Endodermal cell (in vitro differentiated cells): Measurements from ENCODE around the gene CAPN9. TPM values are rescaled to one million over a fixed set of nuclear protein-coding genes. Genes with fewer than 3 reads are reported as not detected.
A peak's percentile ranks its signal among the peaks of the same experiment; 100 is the strongest.

Experiments
- DNase-seq: peaks from one replicate; pipeline ENCODE4 v3.0.0-alpha.2; 2017
- H3K27ac ChIP-seq: 2 replicates; pipeline ENCODE4 v1.5.1; 2013; ENCODE audit warnings: mild to moderate bottlenecking, low read depth, low read length, moderate library complexity
- H3K27me3 ChIP-seq: 2 replicates; pipeline ENCODE4 v1.6.1; 2013; ENCODE audit warnings: mild to moderate bottlenecking, low read length, moderate library complexity; ENCODE audit not compliant: insufficient read depth, control insufficient read depth, poor library complexity, severe bottlenecking
- H3K36me3 ChIP-seq: 2 replicates; pipeline ENCODE4 v1.7.0; 2013; ENCODE audit warnings: mild to moderate bottlenecking, low read length, moderate library complexity; ENCODE audit not compliant: control insufficient read depth, insufficient read depth
- H3K4me1 ChIP-seq: one replicate; pipeline ENCODE4 v1.7.0; 2013; ENCODE audit warnings: low read length; ENCODE audit not compliant: control insufficient read depth, insufficient read depth
- H3K4me3 ChIP-seq: 2 replicates; pipeline ENCODE4 v1.5.1; 2013; ENCODE audit warnings: mild to moderate bottlenecking, low read length, moderate library complexity
- H3K9ac ChIP-seq: 2 replicates; pipeline ENCODE4 v1.6.1; 2013; ENCODE audit warnings: mild to moderate bottlenecking, low read length, moderate library complexity; ENCODE audit not compliant: poor library complexity, severe bottlenecking; ENCODE audit errors: extremely low read depth
- H3K9me3 ChIP-seq: 2 replicates; pipeline ENCODE4 v1.6.1; 2013; ENCODE audit warnings: mild to moderate bottlenecking, low read length, moderate library complexity; ENCODE audit not compliant: control insufficient read depth
- H3K27ac Mint-ChIP-seq: 2 replicates; pipeline ENCODE4 v1.8.0; 2020; ENCODE audit warnings: mixed read lengths
- H3K27me3 Mint-ChIP-seq: 2 replicates; pipeline ENCODE4 v1.8.0; 2021; ENCODE audit warnings: mild to moderate bottlenecking, mixed read lengths; ENCODE audit not compliant: insufficient read depth
- H3K36me3 Mint-ChIP-seq: 2 replicates; pipeline ENCODE4 v1.8.0; 2020; ENCODE audit warnings: low read depth, mixed read lengths
- H3K4me1 Mint-ChIP-seq: 2 replicates; pipeline ENCODE4 v1.8.0; 2020; ENCODE audit warnings: mixed read lengths
- H3K4me3 Mint-ChIP-seq: 2 replicates; pipeline ENCODE4 v1.8.0; 2020; ENCODE audit warnings: mild to moderate bottlenecking, moderate library complexity, mixed read lengths
- H3K9me3 Mint-ChIP-seq: 2 replicates; pipeline ENCODE4 v1.8.0; 2020; ENCODE audit warnings: mild to moderate bottlenecking, mixed read lengths
- WGBS, 2 experiments: methylation state at CpG; one replicate each; pipeline versions ENCODE4 v1.1.5 to v1.1.7; 2013; ENCODE audit warnings: missing lambda C conversion rate in 2 of 2, mixed read lengths in 1 of 2; ENCODE audit not compliant: insufficient coverage in 1 of 2, insufficient read length in 1 of 2; 5-methylcytosine and 5-hydroxymethylcytosine counted together
- total RNA-seq, 2 donors: library from RNA; stranded (reverse); fragmentation: NEBNext Ultra II Directional in 1 of 2; extraction: Animal tissue kit (Norgen Biotek cat#: 25700) in 1 of 2; gene quantifications; 2 replicates in 1 of 2; 3 replicates in 1 of 2; pipeline ENCODE4 v1.2.1, GENCODE V29; 2021
- TF ChIP-seq, protein P1 (sequence below): fragments of 200-600 bp; sonication (generic); conservative IDR thresholded peaks from 2 replicates; pipeline ENCODE4 v1.5.0; 2021; ENCODE audit warnings: antibody characterized with exemption, mild to moderate bottlenecking

CAPN9 gene
- total RNA-seq, 2 donors from 2014 or later = 1.1 TPM

DNA sequence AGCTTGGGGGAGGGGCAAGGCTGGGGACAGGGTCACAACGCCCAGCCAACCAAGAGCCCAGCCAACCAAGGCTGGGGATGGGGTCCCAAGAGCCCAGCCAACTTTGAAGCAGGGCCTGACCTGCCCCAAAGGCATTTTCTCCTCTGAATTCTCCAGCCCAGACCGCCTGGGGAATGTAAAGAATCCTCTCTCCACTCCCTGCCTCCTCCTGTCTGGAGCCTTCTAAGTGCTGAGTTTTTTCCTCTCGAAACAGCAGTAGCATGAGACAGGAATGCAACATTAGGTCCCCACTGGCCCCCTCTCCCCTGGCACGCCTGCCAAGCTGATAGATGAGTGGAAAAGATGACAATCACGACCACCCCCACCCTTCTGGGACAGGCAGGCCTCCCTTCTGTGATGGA lies 104.1 kb downstream of the CAPN9 start:
- H3K27me3 Mint-ChIP-seq = no peaks in the 10 kb centered on the region
- peak; percentile 82 for DNase-seq
- TF ChIP-seq, protein P1, sequence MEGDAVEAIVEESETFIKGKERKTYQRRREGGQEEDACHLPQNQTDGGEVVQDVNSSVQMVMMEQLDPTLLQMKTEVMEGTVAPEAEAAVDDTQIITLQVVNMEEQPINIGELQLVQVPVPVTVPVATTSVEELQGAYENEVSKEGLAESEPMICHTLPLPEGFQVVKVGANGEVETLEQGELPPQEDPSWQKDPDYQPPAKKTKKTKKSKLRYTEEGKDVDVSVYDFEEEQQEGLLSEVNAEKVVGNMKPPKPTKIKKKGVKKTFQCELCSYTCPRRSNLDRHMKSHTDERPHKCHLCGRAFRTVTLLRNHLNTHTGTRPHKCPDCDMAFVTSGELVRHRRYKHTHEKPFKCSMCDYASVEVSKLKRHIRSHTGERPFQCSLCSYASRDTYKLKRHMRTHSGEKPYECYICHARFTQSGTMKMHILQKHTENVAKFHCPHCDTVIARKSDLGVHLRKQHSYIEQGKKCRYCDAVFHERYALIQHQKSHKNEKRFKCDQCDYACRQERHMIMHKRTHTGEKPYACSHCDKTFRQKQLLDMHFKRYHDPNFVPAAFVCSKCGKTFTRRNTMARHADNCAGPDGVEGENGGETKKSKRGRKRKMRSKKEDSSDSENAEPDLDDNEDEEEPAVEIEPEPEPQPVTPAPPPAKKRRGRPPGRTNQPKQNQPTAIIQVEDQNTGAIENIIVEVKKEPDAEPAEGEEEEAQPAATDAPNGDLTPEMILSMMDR = no peak
- Histone ChIP-seq H3K4me3 (no peak overlapping the region), H3K27me3 (no peaks in the 10 kb centered on the region), H3K27ac (peak overlapping the region; percentile 82), H3K9me3 (peaks cover 9% of the 10 kb centered on the region), H3K4me1 (peaks cover 3% of the 10 kb centered on the region), H3K9ac (no peak overlapping the region), H3K36me3 (peaks cover 37% of the 10 kb centered on the region)
- peak overlapping the region; percentile 74 for H3K27ac Mint-ChIP-seq
- WGBS, 2 experiments = 40 to 64% methylated on average over 1 to 5 of the region's 5 CpGs
- H3K4me3 Mint-ChIP-seq = no peak overlapping the region
- H3K4me1 Mint-ChIP-seq = peaks cover 36% of the 10 kb centered on the region
- peaks cover 42% of the 10 kb centered on the region for H3K36me3 Mint-ChIP-seq
- peaks cover 4% of the 10 kb centered on the region for H3K9me3 Mint-ChIP-seq

Other genes starting within 250 kb of the CAPN9 start
- 10 to 100 TPM; 26.1 to 29.7 TPM for gene COG2, start 104.9 kb upstream of the CAPN9 start, total RNA-seq
- gene AGT, start 33.3 kb upstream of the CAPN9 start, total RNA-seq = not detected
- gene C1orf198, start 121.1 kb downstream of the CAPN9 start, total RNA-seq = 10 to 100 TPM; 37.5 to 44.8 TPM
- gene TTC13, start 231.5 kb downstream of the CAPN9 start, total RNA-seq = 10 to 100 TPM; 12.4 to 14.5 TPM
- 10 to 100 TPM in 1 of 2 donors, 1 to 10 TPM in 1; 8.4 to 12.5 TPM for gene ARV1, start 231.7 kb downstream of the CAPN9 start, total RNA-seq